GM23338 (cell line): ENCODE measurements around the gene DLX4. TPM values are rescaled to one million over a fixed set of nuclear protein-coding genes. Genes with fewer than 3 reads are reported as not detected.

Experiments used
- ATAC-seq: fragments of 200-7000 bp; cut with Tn5 transposase; 3 replicates; pipeline ENCODE4 v1.9.1; 2020
- DNase-seq: peaks from one replicate; pipeline ENCODE4 v3.0.0-alpha.2; 2015; ENCODE audit warnings: low spot score
- H2AFZ ChIP-seq: fragments of 200-600 bp; sonication (generic); 2 replicates; pipeline ENCODE4 v1.8.0; 2016; ENCODE audit warnings: antibody characterized with exemption, mild to moderate bottlenecking, moderate library complexity
- H3F3A ChIP-seq: fragments of 200-600 bp; sonication (generic); replicated peaks from 2 replicates; pipeline ENCODE4 v1.8.0; 2017; ENCODE audit warnings: antibody characterized with exemption, mixed run types, low read depth
- H3K27ac ChIP-seq: fragments of 200-600 bp; sonication (generic); 2 replicates; pipeline ENCODE4 v1.6.1; 2016; ENCODE audit warnings: low read depth
- H3K27me3 ChIP-seq: fragments of 200-600 bp; sonication (generic); 2 replicates; pipeline ENCODE4 v1.8.0; 2016; ENCODE audit warnings: mild to moderate bottlenecking, mixed run types, moderate library complexity; ENCODE audit not compliant: insufficient read depth
- H3K36me3 ChIP-seq: fragments of 200-600 bp; sonication (generic); 2 replicates; pipeline ENCODE4 v1.8.0; 2016; ENCODE audit warnings: mild to moderate bottlenecking; ENCODE audit not compliant: insufficient read depth
- H3K4me1 ChIP-seq: fragments of 200-600 bp; sonication (generic); 2 replicates; pipeline ENCODE4 v1.8.0; 2016; ENCODE audit warnings: mild to moderate bottlenecking, moderate library complexity; ENCODE audit not compliant: insufficient read depth
- H3K4me2 ChIP-seq: fragments of 200-600 bp; sonication (generic); 2 replicates; pipeline ENCODE4 v1.7.1; 2017; ENCODE audit warnings: mixed run types
- H3K4me3 ChIP-seq: fragments of 200-600 bp; sonication (generic); 2 replicates; pipeline ENCODE4 v1.6.1; 2016; ENCODE audit warnings: mixed run types
- H3K79me2 ChIP-seq: fragments of 200-600 bp; sonication (generic); replicated peaks from 2 replicates; pipeline ENCODE4 v1.8.0; 2017; ENCODE audit warnings: mild to moderate bottlenecking; ENCODE audit not compliant: insufficient read depth
- H3K9me2 ChIP-seq: fragments of 200-600 bp; sonication (generic); 2 replicates; pipeline ENCODE4 v1.8.0; 2017; ENCODE audit not compliant: insufficient read depth
- H4K20me1 ChIP-seq: fragments of 200-600 bp; sonication (generic); replicated peaks from 2 replicates; pipeline ENCODE4 v1.8.0; 2017; ENCODE audit warnings: mild to moderate bottlenecking; ENCODE audit not compliant: insufficient read depth
- H3K27ac Mint-ChIP-seq: 2 replicates; pipeline ENCODE4 v1.8.0; 2020; ENCODE audit warnings: inconsistent platforms, mild to moderate bottlenecking, moderate library complexity, mixed read lengths
- H3K27me3 Mint-ChIP-seq: 3 replicates; pipeline ENCODE4 v1.8.0; 2022; ENCODE audit warnings: low read depth, mild to moderate bottlenecking, moderate library complexity, mixed read lengths, inconsistent platforms; ENCODE audit not compliant: insufficient read depth, poor library complexity
- H3K36me3 Mint-ChIP-seq: 3 replicates; pipeline ENCODE4 v1.8.0; 2021; ENCODE audit warnings: low read depth, mild to moderate bottlenecking, inconsistent platforms, moderate library complexity, mixed read lengths
- H3K4me1 Mint-ChIP-seq: 3 replicates; pipeline ENCODE4 v1.8.0; 2020; ENCODE audit warnings: mild to moderate bottlenecking, inconsistent platforms, mixed read lengths
- H3K4me3 Mint-ChIP-seq: 3 replicates; pipeline ENCODE4 v1.8.0; 2021; ENCODE audit warnings: moderate library complexity, mild to moderate bottlenecking, inconsistent platforms, mixed read lengths
- H3K9me3 Mint-ChIP-seq: 3 replicates; pipeline ENCODE4 v1.8.0; 2020; ENCODE audit warnings: moderate library complexity, mild to moderate bottlenecking, inconsistent platforms, mixed read lengths
- CREB1 ChIP-seq: fragments of 250-450 bp; sonication (Bioruptor Pico); IDR thresholded peaks from 2 replicates; pipeline ENCODE4 v1.5.0; 2020; ENCODE audit warnings: low read depth, mild to moderate bottlenecking, moderate library complexity
- ETS1 ChIP-seq: IDR thresholded peaks from 2 replicates; pipeline ENCODE4 v1.6.1; 2016; ENCODE audit warnings: antibody characterized with exemption
- EZH2 ChIP-seq: fragments of 200-600 bp; sonication (generic); IDR thresholded peaks from one replicate; pipeline ENCODE4 v1.8.0; 2017; ENCODE audit warnings: antibody characterized with exemption, mild to moderate bottlenecking, low read depth; ENCODE audit not compliant: unreplicated experiment
- POLR2AphosphoS5 ChIP-seq: IDR thresholded peaks from 2 replicates; pipeline ENCODE4 v1.6.1; 2016; ENCODE audit warnings: antibody characterized with exemption, low read depth
- REST ChIP-seq: IDR thresholded peaks from one replicate; pipeline ENCODE4 v1.6.1; 2018; ENCODE audit warnings: antibody characterized with exemption; ENCODE audit not compliant: unreplicated experiment
- ZNF462 ChIP-seq: fragments of 250-450 bp; sonication (Bioruptor Pico); IDR thresholded peaks from 2 replicates; pipeline ENCODE4 v1.5.0; 2020; ENCODE audit warnings: mild to moderate bottlenecking, moderate library complexity
- polyA plus RNA-seq: library from polyadenylated mRNA; unstranded; fragments of >200 nt; fragmentation: Nextera tagmentation; extraction: Ambion mirVana; gene quantifications from 2 replicates; pipeline ENCODE4 v1.2.1, GENCODE V29; 2016
- total RNA-seq: library from RNA; depleted of rRNA; stranded (reverse); fragments of >200 nt; shearing (Covaris generic); gene quantifications from 2 replicates; pipeline ENCODE4 v1.2.3, GENCODE V29; 2014

DLX4 gene
- total and polyA plus RNA-seq, 2 experiments from 2014 or later = 0.10 to 0.79 TPM

GRCh38 chr17:49922095-49922494, 46.9 kb upstream of the DLX4 start (continued):
- TF ChIP-seq ZNF462 (CRISPR knock-in tag) (no peak), EZH2 (no peak), CREB1 (CRISPR knock-in tag) (no peak)

DNA sequence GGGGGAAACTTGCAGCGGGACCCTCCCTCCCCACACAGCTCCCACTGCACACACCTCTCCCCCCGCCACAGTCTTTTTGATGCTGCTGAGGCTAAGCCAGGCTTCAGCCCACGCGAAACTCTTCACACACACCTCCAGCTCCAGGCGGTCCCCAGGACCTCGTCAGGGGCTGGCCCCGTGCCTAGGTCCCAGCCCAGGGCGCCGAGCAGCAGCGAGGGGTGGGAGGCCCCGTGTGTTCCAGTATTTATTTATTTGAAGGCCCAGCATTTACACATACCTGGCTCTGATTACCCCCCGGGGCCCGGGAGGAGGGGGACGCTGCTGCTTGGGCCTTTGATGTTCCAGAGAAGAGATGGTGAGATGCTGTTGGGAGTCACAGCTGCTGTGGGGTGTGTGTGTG, 44.9 kb upstream of the DLX4 start:
- Mint-ChIP-seq H3K4me1 (peaks cover 3% of the 10 kb centered on the region; the same call in 1 of the 3 replicates), H3K27me3 (peaks cover 14% of the 10 kb centered on the region), H3K27ac (no peak overlapping the region), H3K4me3 (no peak overlapping the region), H3K9me3 (no peaks in the 10 kb centered on the region), H3K36me3 (no peaks in the 10 kb centered on the region)
- H3K27ac ChIP-seq = no peak overlapping the region
- ATAC-seq = no peak
- H3K4me2 ChIP-seq = no peak overlapping the region
- no peak overlapping the region for H3K4me3 ChIP-seq
- no peaks in the 10 kb centered on the region for H3K27me3 ChIP-seq
- H3K4me1 ChIP-seq = no peaks in the 10 kb centered on the region
- no peaks in the 10 kb centered on the region for H3K36me3 ChIP-seq
- no peak overlapping the region for H2AFZ ChIP-seq
- TF ChIP-seq ETS1 = no peak
- no peak for TF ChIP-seq REST
- no peak for TF ChIP-seq POLR2AphosphoS5
- no peaks in the 10 kb centered on the region for H3K79me2 ChIP-seq
- no peak for DNase-seq
- H4K20me1 ChIP-seq = no peaks in the 10 kb centered on the region
- H3F3A ChIP-seq = no peaks in the 10 kb centered on the region
- H3K9me2 ChIP-seq = no peaks in the 10 kb centered on the region
